Adrenal gland (tissue), 5 donors: ENCODE results near the gene TBC1D9B.

Experiments used
- POLR2A ChIP-seq, 2 donors: fragments of 450-650 bp; IDR thresholded peaks; one replicate each; pipeline ENCODE4 v1.6.1; 2017; ENCODE audit warnings: antibody characterized with exemption in 2 of 2, mild to moderate bottlenecking in 2 of 2, moderate library complexity in 1 of 2
- TF ChIP-seq, protein P1 (sequence below), 6 experiments: fragments of 450-650 bp in 4 of 6; fragments of 200-600 bp in 2 of 6; sonication (generic) in 1 of 6; IDR thresholded peaks; 1 replicate in 5 of 6; 2 replicates in 1 of 6; pipeline versions ENCODE4 v1.5.1 to v1.8.0; 2016 to 2021; ENCODE audit warnings: antibody characterized with exemption in 6 of 6, mild to moderate bottlenecking in 2 of 6, moderate library complexity in 1 of 6
- donor health status: DM: no; HTN: no; CAD: no.

DNA sequence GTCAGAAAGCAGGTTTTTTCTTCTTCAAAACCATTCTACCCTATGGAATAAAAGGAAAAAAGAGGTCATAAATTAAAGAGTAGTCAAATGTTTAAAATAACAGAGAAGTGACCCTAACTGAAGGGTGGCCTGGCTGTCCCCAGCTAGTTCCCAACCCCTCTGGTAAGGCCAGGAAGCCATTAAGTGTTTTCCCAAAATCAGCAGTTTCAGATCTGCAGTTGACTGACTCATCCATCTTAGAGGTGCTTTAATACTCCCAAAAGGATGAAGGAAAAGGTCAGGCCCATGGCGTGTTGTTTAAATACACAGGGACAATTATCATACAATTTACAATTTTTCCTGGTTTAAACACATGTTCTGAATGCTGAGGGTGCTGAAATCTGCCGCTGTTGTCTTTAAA, 47.9 kb upstream of the TBC1D9B start:
- TF ChIP-seq, protein P1, sequence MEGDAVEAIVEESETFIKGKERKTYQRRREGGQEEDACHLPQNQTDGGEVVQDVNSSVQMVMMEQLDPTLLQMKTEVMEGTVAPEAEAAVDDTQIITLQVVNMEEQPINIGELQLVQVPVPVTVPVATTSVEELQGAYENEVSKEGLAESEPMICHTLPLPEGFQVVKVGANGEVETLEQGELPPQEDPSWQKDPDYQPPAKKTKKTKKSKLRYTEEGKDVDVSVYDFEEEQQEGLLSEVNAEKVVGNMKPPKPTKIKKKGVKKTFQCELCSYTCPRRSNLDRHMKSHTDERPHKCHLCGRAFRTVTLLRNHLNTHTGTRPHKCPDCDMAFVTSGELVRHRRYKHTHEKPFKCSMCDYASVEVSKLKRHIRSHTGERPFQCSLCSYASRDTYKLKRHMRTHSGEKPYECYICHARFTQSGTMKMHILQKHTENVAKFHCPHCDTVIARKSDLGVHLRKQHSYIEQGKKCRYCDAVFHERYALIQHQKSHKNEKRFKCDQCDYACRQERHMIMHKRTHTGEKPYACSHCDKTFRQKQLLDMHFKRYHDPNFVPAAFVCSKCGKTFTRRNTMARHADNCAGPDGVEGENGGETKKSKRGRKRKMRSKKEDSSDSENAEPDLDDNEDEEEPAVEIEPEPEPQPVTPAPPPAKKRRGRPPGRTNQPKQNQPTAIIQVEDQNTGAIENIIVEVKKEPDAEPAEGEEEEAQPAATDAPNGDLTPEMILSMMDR (IDR thresholded peaks at IDR 0.05) = no peak
- TF ChIP-seq POLR2A (IDR thresholded peaks at IDR 0.05) = no peak
